Heart left ventricle (tissue), 13 donors: ENCODE measurements around the gene GRM5.

Source experiments
- POLR2A ChIP-seq, 2 donors: fragments of 450-650 bp; IDR thresholded peaks; one replicate each; pipeline ENCODE4 v1.6.1; 2017; ENCODE audit warnings: antibody characterized with exemption in 2 of 2, mild to moderate bottlenecking in 2 of 2, moderate library complexity in 2 of 2
- TF ChIP-seq, protein P1 (sequence below), 12 donors: fragments of 200-600 bp; sonication (generic) in 4 of 12; IDR thresholded peaks; one replicate each; pipeline versions ENCODE4 v1.5.0 to v1.8.0; 2018 to 2022; ENCODE audit warnings: antibody characterized with exemption in 12 of 12, mild to moderate bottlenecking in 5 of 12
- donor health status: ischemic (EF 13 %, LVEDD 7.1; RV severe dilation, severe dysfunction).
- donor health status: DM: no; HTN: yes; CAD: no.
- donor health status: DM: no; HTN: no; CAD: no.
- donor health status: ischemic (EF 25% LVEDD 6.9; RV normal size, moderate dysfunction).
- donor health status: ischemic (EF 25% LVEDD 5.7; RV mildly dilated, moderate dysfunction).
- donor health status: ischemic (EF 35%, LVEDD 5.7; RV mildly dilated, moderate dysfunction).
- donor health status: nonischemic (EF 11% LVEDD 7.7; RV severe dilation, severe dysfunction).
- donor health status: DM: yes; HTN: yes; CAD: no.
- donor health status: PGD.
- donor health status: ischemic (EF 29% LVEDD 5.4; RV normal size, mild dysfunction).
- donor health status: nonischemic (EF 23%, LVEDD 6.1; RV moderate dilation, normal function).

DNA sequence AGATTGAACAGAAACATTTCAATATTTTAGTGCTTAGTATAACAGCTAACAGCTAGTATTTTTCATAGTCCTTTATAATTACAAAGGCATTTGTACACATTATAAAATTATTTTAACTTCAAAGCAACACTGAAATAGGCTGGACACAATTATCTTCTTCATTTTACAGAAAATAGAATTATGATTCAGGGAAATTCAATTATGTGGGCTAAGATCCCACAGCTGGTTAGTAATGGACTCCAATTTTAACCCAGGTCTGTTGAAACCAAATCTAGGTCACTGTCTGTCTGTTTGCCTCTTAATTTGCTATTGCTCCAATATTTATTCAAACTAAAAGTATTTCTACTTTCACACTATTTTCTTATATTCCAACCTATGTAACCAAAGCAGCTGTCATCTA lies 574.1 kb downstream of the GRM5 start:
- TF ChIP-seq, protein P1, sequence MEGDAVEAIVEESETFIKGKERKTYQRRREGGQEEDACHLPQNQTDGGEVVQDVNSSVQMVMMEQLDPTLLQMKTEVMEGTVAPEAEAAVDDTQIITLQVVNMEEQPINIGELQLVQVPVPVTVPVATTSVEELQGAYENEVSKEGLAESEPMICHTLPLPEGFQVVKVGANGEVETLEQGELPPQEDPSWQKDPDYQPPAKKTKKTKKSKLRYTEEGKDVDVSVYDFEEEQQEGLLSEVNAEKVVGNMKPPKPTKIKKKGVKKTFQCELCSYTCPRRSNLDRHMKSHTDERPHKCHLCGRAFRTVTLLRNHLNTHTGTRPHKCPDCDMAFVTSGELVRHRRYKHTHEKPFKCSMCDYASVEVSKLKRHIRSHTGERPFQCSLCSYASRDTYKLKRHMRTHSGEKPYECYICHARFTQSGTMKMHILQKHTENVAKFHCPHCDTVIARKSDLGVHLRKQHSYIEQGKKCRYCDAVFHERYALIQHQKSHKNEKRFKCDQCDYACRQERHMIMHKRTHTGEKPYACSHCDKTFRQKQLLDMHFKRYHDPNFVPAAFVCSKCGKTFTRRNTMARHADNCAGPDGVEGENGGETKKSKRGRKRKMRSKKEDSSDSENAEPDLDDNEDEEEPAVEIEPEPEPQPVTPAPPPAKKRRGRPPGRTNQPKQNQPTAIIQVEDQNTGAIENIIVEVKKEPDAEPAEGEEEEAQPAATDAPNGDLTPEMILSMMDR (IDR thresholded peaks at IDR 0.05) = no peak
- TF ChIP-seq POLR2A (IDR thresholded peaks at IDR 0.05) = no peak
